HG03097 (cell line): Measurements from ENCODE around the gene ENTPD7.
"Not testable (repeated sequence)": the region's sequence is repeated elsewhere in the genome, so short reads cannot be mapped to it uniquely, and the experiment has no call there.

Source experiments
- ATAC-seq: cut with Tn5 transposase; IDR thresholded peaks from one replicate; pipeline ENCODE4 v1.9.1; 2021; ENCODE audit not compliant: unreplicated experiment, low FRiP score

ENTPD7 gene

DNA sequence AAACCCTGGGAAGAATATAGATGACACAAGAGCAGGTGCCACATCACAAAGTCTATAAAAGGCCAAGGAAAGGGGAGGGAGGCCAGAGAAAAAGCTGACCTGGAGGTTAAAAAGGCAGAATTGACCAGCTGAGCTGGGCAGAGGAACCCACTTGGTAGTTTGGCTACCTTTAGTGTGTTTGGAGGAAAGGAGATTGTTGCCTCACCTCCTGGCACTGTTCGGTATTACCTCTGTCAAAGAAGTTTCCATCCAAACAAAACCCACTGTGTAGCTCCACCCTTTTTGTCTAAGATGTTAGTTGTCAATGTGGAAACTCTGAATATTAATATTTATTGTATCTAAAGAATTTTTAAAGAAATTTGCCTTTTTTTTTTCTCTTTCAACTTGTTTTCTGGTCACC lies 23.4 kb downstream of the ENTPD7 start:
- no peak for ATAC-seq

DNA sequence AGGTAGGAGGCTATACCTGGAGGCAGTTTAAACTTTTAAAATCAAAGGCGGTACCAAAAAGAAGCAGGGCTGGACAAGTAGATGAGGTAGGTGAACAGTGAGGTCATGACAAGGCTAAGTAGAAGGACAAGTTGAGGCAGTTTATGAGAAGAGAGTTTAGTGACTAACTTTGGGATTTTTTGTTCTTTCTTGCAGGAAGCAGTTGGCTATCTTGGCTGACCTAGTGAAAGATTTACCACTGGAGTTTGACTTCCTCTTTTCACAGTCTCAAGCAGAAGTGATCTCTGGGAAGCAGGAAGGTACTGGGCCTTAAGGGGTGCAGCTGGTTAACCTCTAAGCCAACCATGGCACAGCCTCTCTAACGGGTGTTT lies 26.3 kb downstream of the ENTPD7 start:
- peak; percentile 85 for ATAC-seq

DNA sequence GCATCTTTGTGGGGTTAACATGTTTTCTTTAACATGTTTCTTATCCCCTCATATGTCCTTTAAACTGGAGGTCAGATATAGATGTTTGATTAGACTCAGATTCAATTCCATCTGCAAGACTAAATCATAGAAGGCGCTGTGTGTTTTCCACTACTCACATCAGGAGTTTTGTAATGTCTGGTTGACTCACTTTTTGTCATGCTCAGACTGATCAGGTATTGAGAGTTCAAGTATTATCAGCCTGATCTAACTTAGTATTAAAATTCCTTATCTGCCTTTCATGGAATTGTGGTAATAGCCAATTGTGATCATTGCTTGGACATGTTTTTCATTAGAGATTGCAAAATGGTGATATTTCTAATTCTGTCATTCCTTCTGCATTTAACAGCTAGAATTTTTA lies 30.2 kb downstream of the ENTPD7 start:
- no peak for ATAC-seq

DNA sequence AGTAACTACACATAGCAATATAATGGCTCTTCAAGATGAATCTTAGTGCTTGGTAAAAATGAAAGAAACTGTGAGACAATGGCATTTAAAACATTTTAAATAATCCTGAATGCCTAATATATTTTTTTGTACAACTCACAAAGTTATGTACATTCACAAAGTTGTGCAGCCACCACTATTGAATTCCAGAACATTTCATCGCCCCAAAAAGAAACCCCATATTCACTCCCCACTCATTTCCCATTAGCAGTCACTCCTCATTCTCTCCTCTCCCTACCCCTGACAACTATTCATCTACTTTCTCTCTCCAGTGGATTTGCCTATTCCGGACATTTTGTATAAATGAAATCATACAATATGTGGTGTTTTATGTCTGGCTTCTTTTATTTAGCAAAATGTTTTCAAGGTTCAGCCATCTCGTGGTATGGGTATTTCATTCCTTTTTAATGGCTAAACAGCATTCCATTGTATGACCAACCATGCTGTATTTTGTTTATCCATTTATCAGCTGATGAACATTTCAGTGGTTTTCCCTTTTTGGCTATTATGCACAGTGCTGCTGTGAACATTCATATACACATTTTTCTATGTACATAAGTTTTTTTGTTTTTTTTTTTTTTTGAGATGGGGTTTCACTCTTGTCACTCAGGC lies 34.7 kb downstream of the ENTPD7 start:
- ATAC-seq, result no peak

DNA sequence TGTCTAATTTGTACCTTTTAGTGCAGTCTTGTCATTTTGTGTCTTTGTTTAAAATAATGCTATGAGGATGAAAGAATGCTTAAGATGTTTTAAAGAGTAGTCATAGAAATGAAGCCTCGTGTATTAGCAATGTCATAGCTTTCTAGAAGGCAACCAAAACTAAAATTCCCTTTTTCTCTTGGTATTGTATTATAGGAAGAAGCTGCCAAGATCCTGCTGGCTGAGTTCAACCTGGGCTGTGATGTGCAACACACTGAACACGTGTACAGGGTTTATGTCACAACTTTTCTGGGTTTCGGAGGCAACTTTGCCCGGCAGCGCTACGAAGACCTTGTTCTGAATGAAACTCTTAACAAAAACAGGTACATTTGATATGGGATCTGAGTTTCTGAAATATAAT lies 36.5 kb downstream of the ENTPD7 start:
- no peak for ATAC-seq

DNA sequence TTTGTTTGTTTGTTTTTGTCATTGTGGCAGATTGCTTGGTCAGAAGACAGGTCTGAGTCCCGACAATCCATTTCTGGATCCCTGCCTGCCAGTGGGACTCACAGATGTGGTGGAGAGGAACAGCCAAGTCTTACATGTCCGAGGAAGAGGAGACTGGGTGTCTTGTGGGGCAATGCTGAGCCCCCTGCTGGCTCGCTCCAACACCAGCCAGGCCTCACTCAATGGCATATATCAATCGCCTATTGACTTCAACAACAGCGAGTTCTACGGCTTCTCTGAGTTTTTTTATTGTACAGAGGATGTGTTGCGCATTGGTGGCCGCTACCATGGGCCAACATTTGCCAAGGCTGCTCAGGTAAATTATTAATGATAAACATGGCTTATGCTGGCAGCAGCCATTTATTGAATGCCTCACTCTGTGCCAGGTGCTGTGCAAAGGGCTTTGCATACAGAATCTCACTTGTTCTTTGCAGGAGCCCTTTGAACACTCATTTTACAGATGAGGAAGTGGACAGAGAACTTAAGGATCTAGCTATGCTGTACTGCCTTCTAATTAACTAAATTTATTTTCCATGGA lies 39.3 kb downstream of the ENTPD7 start:
- ATAC-seq, result no peak

DNA sequence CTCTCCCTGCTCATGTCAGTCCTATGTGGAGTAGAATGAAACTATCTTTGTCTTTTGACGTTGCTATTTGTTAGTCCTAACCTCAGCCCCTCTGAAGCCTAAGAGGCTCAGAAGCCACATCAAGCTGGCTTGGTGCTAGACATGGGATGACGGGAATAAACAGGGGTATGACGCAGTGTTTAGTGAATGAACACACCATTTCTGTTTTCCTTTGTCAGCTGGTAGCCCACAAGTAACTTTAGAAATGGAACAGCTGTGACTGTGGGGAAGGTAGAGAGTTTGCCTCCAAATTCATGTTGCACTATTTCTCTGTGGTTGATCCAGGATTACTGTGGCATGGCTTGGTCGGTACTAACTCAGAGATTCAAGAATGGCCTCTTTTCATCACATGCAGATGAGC lies 41.3 kb downstream of the ENTPD7 start:
- ATAC-seq, result no peak

DNA sequence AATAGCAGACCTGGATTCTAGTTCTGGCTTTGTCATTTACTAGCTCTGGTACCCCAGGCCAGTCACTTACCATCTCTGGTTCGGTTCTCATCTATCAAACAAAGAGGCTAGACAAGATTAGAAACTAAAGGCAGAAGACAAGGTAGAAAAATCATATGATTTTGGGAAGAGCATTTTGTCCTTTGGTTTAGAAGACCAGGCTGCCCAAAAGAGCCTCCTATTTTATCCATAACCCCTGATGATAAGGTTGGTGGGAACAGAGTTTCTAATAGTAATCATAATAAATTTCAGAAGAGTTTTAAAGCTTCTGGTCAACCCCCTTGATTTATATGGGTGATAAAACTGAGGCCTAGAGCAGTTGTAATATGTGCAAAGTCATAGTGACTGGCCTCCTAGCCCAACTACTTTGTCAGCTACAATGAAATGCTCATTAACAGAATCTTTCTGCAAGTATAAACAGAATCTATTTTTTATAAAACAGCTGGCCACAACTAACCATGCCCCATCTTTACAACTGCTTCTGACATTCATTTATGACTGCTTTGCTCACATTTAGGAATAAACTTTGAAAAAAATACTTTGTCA lies 49.2 kb downstream of the ENTPD7 start:
- ATAC-seq, result no peak

DNA sequence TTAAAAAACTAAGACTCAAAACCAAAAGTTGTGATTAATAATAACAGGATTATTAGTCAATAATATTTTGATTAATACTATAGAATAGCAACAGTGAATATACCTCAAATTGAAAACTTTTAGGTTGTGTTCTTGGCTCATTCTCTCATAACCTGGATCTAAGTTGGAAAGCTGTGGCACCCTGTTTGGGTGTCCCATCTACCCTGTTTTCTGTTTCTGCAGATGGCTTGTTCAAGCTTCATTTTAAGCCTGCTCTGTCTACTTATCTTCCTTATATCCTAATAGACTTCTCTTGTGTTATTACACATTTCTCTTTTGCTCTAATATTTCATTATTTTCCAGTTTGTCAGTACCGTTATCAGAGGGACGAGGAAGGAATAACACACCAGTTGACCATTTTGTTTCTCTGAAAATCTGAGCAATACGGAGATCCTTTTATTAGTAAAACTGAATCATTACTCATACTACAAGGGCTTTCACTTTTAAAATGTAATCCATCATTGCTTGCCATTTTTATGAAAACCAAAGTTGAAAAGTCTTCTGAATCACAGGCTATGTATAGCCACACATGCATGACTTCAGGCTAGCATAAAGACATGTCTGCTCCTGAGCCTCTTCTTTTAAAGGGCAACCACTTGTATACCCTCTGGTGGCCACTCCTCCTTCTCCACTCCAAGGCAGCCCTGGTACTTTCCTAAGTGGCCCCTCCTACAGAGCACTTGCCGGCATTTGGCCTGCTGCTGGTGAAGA lies 50.3 kb downstream of the ENTPD7 start:
- ATAC-seq, result peak; percentile 66

DNA sequence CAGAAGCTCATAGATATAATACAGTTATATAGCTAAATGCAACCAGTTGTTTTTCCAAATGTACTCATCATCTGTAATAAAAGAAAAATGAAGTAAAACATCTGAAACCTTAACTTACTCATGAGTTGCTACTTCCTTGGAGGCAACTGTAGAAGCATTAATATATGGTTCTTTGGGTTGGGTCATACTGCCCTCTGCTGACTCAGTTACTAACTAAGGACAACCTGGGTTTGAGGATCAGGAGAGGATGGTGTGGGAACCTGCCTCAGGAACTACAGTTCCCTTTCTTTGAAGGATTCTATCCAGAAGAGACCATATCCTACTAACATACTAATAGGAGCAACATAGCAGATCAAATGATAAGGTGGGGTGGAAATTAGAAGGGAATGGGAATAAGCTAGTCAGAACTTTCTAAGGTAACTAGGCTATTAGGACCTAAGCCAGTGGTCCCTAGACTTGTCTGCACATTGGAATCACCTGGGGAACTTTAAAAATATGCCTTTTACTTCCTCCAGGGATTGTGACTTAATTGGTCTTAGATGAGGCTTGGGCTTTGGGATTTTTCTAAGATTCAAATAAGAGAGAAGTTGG lies 51.9 kb downstream of the ENTPD7 start:
- ATAC-seq, result no peak

DNA sequence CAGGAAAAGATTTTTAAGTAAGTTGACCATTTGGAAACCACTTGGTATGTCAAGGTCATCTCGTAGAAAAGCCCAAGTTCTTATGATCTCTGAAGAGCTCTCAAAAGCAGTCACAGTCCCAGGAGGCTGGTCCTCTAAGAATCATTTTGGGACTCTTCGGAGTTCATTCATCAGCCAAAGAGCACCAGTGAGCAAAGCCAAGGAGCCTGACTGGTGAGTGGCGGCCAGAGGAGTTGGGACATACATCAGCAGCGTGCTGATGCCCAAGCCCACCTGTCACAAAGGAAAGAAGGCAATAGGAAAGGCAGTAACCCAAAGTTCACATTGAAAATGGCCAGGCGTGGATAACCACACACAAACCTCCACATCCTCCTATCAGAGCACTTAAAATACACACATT lies 55.1 kb downstream of the ENTPD7 start:
- ATAC-seq, result no peak

DNA sequence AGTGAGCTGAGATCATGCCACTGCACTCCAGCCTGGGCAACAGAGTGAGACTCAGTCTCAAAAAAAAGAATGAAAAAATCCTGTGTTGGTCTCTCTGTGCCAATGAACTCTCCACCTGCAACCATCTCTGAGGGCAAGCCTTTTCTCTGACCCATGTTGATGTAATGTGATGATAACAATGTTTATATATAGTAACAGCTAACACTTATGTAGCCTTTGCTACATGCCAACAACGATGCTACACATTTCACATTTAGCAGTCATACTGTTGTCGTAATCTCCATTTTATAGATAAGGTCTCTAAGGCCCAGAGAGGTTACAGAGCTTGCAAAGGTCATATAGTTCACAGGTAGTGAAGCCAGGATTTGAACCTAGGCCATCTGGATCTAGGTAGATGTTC lies 61.1 kb downstream of the ENTPD7 start:
- no peak for ATAC-seq

DNA sequence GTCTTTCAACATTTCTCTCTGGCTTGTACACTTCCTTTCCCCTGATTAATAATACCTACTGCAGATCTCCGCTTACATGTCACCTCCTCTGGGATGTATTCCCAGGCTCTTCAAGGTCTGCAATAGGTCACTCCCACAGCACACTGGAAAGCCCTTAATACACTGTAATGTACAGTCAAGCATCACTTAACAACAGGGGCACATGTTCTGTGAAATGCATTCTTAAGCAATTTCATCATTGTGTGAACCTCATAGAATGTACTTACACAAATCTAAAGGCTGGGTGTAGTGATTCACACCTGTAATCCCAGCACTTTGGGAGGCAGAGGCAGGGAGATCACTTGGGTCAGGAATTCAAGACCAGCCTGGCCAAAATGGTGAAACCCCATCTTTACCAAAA lies 70.7 kb downstream of the ENTPD7 start:
- ATAC-seq, result no peak

DNA sequence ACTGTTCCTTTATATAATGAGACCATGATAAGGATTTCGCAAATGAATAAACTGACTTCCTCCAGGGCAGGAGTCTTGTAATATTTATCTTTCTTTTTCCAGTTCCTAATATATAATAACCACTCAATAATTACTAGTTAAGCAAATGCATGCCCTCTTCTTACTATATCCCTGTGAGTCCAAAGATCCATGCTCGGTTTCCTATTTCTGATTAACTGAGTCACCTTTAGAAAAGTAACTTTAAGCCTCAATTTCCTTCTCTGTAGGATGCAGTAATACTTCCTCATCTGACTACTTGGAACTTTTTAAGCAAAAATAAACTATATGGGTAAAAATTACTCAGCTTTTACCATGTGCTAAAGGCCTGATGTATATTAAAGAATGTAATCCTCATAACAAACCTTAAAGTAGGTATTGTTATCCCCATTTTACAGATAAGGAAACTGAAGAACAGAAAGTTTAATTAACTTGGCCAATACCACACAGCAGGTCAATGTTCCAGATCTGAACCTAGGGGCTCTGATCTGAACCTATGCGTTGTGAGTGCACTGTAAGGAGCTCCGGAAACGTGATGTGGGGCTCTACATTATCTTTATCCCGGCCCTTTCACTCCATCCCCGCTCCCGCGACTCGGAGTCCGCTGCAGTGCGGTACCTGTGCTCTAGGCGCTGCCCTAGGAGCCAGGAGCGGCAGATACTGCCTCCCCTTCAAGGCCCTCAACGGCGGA lies 72.2 kb downstream of the ENTPD7 start:
- ATAC-seq, result no peak

DNA sequence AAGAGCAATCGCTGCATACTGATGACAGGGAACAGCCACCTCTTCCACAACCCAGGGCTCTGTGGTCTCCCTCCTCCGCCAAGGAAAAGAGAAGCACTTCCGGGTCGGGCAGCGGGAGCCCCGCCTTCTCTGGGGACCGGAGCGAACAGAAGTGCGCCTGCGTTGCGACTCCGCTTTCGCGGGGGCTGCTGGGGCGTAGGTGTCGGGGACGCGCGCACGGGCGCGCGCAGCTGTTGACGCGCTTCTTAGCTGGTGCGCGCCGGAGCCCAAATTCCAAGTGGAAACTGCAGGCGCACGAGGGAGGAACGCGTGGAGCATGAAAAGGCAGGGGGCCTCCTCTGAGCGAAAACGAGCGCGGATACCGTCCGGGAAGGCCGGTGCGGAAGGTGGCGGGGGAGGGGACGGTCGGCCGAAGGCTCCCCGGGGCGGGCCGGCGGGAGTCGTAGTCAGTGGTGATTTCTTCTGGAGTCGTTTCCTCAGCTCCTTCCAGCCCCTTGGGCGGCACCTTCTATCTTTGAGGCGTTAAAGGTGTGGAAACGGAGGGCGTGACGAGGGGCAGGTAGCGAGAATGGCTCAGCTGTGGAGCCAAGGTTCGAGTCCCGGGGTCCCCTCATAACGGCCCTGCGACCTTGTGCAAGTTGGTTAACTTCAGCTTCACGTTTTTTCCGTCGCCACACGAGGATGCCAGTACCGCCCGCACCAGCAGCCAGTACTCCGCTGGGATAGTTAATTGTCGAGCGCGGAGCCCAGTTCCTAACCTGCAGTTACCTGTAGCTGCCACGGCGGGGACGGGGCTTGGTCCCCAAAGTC lies 72.9 kb downstream of the ENTPD7 start, which contains the start of the genes COX15 and CUTC:
TSS of gene COX15 (minus strand) at position 95 of the 810 bp plus-strand sequence. CDS start at position 17, 78 bp downstream.
TSS of gene CUTC (plus strand) at position 202 of the 810 bp plus-strand sequence. CDS start at position 317, 115 bp downstream.
- peak; percentile 76 for ATAC-seq

DNA sequence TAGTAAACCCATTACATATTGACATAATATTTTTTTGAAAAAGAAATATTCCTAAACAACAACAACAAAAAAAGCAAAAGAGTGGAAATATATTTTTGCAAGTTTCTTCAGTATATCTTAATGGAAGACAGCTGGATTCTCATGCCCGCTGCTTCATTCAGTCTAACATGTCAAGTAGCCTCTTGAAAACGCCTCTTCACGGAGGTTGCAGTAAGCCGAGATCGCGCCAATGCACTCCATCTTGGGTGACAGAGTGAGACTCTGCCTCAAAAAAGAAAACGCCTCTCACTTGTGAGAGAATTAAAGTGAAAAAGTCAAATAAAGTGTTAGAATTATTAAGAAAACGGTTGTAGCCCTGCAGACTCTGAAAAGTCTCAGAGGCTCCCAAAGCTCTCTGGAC lies 74.1 kb downstream of the ENTPD7 start:
- ATAC-seq, result no peak

DNA sequence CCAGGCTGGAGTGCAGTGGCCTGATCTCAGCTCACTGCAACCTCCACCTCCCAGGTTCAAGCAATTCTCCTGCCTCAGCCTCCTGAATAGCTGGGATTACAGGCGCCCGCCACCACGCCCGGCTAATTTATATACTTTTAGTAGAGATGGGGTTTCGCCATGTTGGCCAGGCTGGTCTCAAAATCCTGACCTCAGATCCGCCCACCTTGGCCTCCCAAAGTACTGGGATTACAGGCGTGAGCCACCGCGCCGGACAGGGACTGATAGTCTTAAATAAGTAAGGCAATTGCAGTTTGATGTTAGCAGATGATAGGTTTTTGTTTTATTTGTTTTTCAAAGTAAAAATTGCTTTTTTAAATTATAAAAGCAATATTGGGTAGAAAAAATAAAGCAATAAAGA lies 74.8 kb downstream of the ENTPD7 start:
- ATAC-seq, result not testable (repeated sequence)

DNA sequence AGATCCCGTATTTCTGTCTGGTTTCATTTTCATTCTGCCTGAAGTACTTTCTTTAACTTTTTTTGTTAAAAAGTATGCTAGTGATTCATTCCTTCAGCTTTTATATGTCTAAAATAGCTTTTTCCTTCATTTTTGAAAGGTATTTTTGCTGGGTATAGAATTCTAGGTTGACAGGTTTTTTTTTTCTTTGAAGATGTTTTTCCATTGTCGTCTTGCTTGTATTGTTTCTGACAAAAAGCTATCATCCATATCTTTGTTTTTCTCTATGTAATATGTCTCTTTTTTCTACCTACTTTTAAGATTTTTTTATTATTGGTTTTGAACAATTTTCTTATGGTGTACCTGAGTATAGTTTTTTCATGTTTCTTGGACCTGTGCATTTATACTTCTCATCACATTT lies 81.0 kb downstream of the ENTPD7 start:
- ATAC-seq, result no peak

DNA sequence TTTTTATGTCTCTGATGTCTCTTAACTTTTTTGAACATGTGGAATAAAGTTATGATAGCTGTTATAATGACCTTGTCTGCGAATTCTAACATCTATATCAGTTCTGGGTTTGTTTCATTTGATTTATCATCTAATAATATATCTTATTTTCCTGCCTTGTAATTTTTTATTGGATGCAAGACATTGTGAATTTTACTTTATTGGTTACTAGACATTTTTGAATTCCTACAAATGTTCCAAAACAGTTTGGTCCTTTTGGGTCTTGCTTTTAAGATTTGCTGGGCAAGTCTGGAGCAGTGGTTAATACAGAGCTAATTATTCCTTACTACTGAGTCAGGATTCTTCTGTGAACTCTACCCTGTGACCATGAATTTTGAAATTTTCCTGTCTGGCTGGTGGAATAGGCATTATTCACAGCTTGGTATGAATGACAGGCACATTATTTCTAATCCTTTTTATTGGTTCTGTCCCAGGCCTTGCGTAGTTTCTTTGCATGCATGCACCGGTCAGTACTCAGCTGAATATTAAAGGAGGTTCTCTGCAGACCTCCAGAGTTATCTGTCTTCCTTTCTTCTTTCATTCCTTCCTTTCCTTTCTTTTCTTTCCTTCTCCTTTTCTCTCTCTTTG lies 81.7 kb downstream of the ENTPD7 start:
- no peak for ATAC-seq
